Upper lobe of left lung (tissue), 6 donors: ENCODE data around the gene STAT5A. TPM values are rescaled to one million over a fixed set of nuclear protein-coding genes. Genes with fewer than 3 reads are reported as not detected.
A peak's percentile ranks its signal among the peaks of the same experiment; 100 is the strongest.

Experiments used
- ATAC-seq, 2 donors: fragments of 200-7000 bp; cut with Tn5 transposase; one replicate each; pipeline ENCODE4 v1.9.1; 2022; ENCODE audit warnings: mild to moderate bottlenecking in 2 of 2, moderate library complexity in 2 of 2; ENCODE audit not compliant: low FRiP score in 2 of 2
- DNase-seq, 2 donors: peaks; one replicate each; pipeline ENCODE4 v3.0.0-alpha.2; 2019 to 2020
- H3K27ac ChIP-seq, 4 donors: fragments of 200-600 bp; sonication (generic); one replicate each; pipeline ENCODE4 v1.5.1; 2016 to 2019
- H3K27me3 ChIP-seq, 4 donors: fragments of 200-600 bp; sonication (generic); one replicate each; pipeline ENCODE4 v1.5.1; 2017 to 2019
- H3K36me3 ChIP-seq, 4 donors: fragments of 200-600 bp; sonication (generic); one replicate each; pipeline ENCODE4 v1.5.1; 2016 to 2019
- H3K4me1 ChIP-seq, 4 donors: fragments of 200-600 bp; sonication (generic); one replicate each; pipeline ENCODE4 v1.5.1; 2018 to 2019
- H3K4me3 ChIP-seq, 4 donors: fragments of 200-600 bp; sonication (generic); one replicate each; pipeline ENCODE4 v1.5.1; 2017 to 2019; ENCODE audit warnings: mild to moderate bottlenecking in 2 of 4, moderate library complexity in 1 of 4
- H3K9me3 ChIP-seq, 4 donors: fragments of 200-600 bp; sonication (generic); one replicate each; pipeline ENCODE4 v1.5.1; 2018 to 2019
- CTCF ChIP-seq, 6 experiments: fragments of 450-650 bp in 4 of 6; fragments of 200-600 bp in 2 of 6; sonication (generic) in 2 of 6; IDR thresholded peaks; one replicate each; pipeline ENCODE4 v1.5.1; 2016 to 2019; ENCODE audit warnings: antibody characterized with exemption in 6 of 6
- EP300 ChIP-seq, 4 donors: sonication (generic); formaldehyde crosslinking; IDR thresholded peaks; one replicate each; pipeline ENCODE4 v1.5.1; 2017; ENCODE audit warnings: antibody characterized with exemption in 4 of 4, control low read depth in 2 of 4
- POLR2A ChIP-seq, 4 donors: fragments of 450-650 bp; IDR thresholded peaks; one replicate each; pipeline ENCODE4 v1.5.1; 2016 to 2017; ENCODE audit warnings: antibody characterized with exemption in 4 of 4, mild to moderate bottlenecking in 2 of 4
- POLR2AphosphoS5 ChIP-seq, 2 donors: sonication (generic); formaldehyde crosslinking; IDR thresholded peaks; one replicate each; pipeline ENCODE4 v1.5.1; 2017; ENCODE audit warnings: antibody characterized with exemption in 2 of 2
- WGBS, 2 donors: methylation state at CpG; one replicate each; pipeline ENCODE4 v1.1.5; 2017 to 2018; 5-methylcytosine and 5-hydroxymethylcytosine counted together
- total RNA-seq, 6 donors: library from RNA; depleted of rRNA in 4 of 6; stranded (reverse); fragments of >200 nt in 4 of 6; gene quantifications; one replicate each; pipeline versions ENCODE4 v1.1.0 to v1.2.1, GENCODE V29; 2016 to 2021
- donor health status: DM: no; HTN: no; CAD: no; lungs with moderate emphysema.
- donor health status: DM: no; HTN: yes; CAD: no; lungs with severe emphysema.

The STAT5A gene
- total RNA-seq, 6 donors from 2014 or later, result 33.7 to 119 (median 70.3) TPM

- H3K4me1 ChIP-seq, result peaks cover 19 to 69% (median 46%) of the 10 kb centered on the region in 4 donors
- TF ChIP-seq EP300 (IDR thresholded peaks at IDR 0.05), result no peak
- TF ChIP-seq POLR2A (IDR thresholded peaks at IDR 0.05), result no peak
- TF ChIP-seq POLR2AphosphoS5 (IDR thresholded peaks at IDR 0.05), result no peak
- no peak for TF ChIP-seq CTCF (IDR thresholded peaks at IDR 0.05)
- peak overlapping the region in 2 of 4 donors; percentile 28 to 94 for H3K27ac ChIP-seq
- DNase-seq (no peak), ATAC-seq (no peak)
- H3K27me3 ChIP-seq, result no peaks in the 10 kb centered on the region
- no peaks in the 10 kb centered on the region for H3K36me3 ChIP-seq
- H3K4me3 ChIP-seq, result no peak overlapping the region
- no peaks in the 10 kb centered on the region for H3K9me3 ChIP-seq
- 61% methylated on average over 7 of the region's 7 CpGs for WGBS, 2 donors
These were observed 16.0 kb upstream of the STAT5A start for GRCh38 chr17:42272162-42272907.

- Histone ChIP-seq H3K27me3 (no peaks in the 10 kb centered on the region), H3K9me3 (no peaks in the 10 kb centered on the region), H3K36me3 (no peaks in the 10 kb centered on the region), H3K4me1 (peaks cover 19 to 64% (median 47%) of the 10 kb centered on the region in 4 donors), H3K4me3 (no peak overlapping the region), H3K27ac (peak overlapping the region in 1 of 4 donors; percentile 94)
- ATAC-seq, result no peak
- no peak for TF ChIP-seq POLR2AphosphoS5 (IDR thresholded peaks at IDR 0.05)
- no peak for TF ChIP-seq EP300 (IDR thresholded peaks at IDR 0.05)
- no peak for TF ChIP-seq POLR2A (IDR thresholded peaks at IDR 0.05)
- no peak for DNase-seq
- 54 to 58% methylated on average over 7 of the region's 7 CpGs for WGBS, 2 donors
These were observed 14.6 kb upstream of the STAT5A start for GRCh38 chr17:42273474-42274252.

- Histone ChIP-seq H3K27ac (peak overlapping the region in 1 of 4 donors; percentile 94), H3K4me3 (no peak overlapping the region)
- WGBS, 2 donors, result 76 to 77% methylated on average over 3 of the region's 3 CpGs
These were observed 14.1 kb upstream of the STAT5A start for GRCh38 chr17:42274253-42274542.

GRCh38 chr17:42274812-42275526 lies 13.3 kb upstream of the STAT5A start:
- Histone ChIP-seq H3K27ac (peak overlapping the region; percentile 88 to 94 (median 89)), H3K9me3 (no peaks in the 10 kb centered on the region), H3K36me3 (no peaks in the 10 kb centered on the region), H3K4me3 (peak overlapping the region; percentile 74 to 96 (median 86)), H3K4me1 (peaks cover 19 to 55% (median 44%) of the 10 kb centered on the region in 4 donors), H3K27me3 (no peaks in the 10 kb centered on the region)
- TF ChIP-seq CTCF (IDR thresholded peaks at IDR 0.05), result no peak
- DNase-seq (peak in 1 of 2 donors; percentile 18), ATAC-seq (no peak)
- 17 to 22% methylated on average over 13 of the region's 13 CpGs for WGBS, 2 donors

More at GRCh38 chr17:42274253-42274542, 14.1 kb upstream of the STAT5A start:
- DNase-seq (no peak), ATAC-seq (no peak)
- no peaks in the 10 kb centered on the region for H3K9me3 ChIP-seq
- no peaks in the 10 kb centered on the region for H3K27me3 ChIP-seq
- peaks cover 19 to 60% (median 45%) of the 10 kb centered on the region in 4 donors for H3K4me1 ChIP-seq
- no peak for TF ChIP-seq POLR2A (IDR thresholded peaks at IDR 0.05)
- no peak for TF ChIP-seq CTCF (IDR thresholded peaks at IDR 0.05)
- TF ChIP-seq POLR2AphosphoS5 (IDR thresholded peaks at IDR 0.05), result no peak
- TF ChIP-seq EP300 (IDR thresholded peaks at IDR 0.05), result no peak
- H3K36me3 ChIP-seq, result no peaks in the 10 kb centered on the region
